ENCODE data around the gene TMEM164. TPM values are rescaled to one million over a fixed set of nuclear protein-coding genes. Genes with fewer than 3 reads are reported as not detected.
"Not testable (repeated sequence)": the region's sequence is repeated elsewhere in the genome, so short reads cannot be mapped to it uniquely, and the experiment has no call there.

Gene TMEM164
- polyA plus RNA-seq, result 10 to 100 TPM; 11.5 to 29.3 (median 12.7) TPM

- WGBS, 3 donors, result 0 to 16% (median 1%) methylated on average over 14 to 78 of the region's 83 CpGs
These were observed at the start of gene TMEM164 for GRCh38 chrX:110002300-110003166. TSS of gene TMEM164 (plus strand) at chrX:110003114. CDS start at chrX:110003775, 661 bp downstream.

GRCh38 chrX:109954333-109954732 is 48.6 kb upstream of the TMEM164 start:
- H3K27ac ChIP-seq (ENCODE audit: low read depth, low read length), result no peak overlapping the region
- 60 to 79% (median 68%) methylated on average over 2 of the region's 2 CpGs for WGBS, 3 donors

More at GRCh38 chrX:110002300-110003166, at the start of gene TMEM164:
- H3K27ac ChIP-seq (ENCODE audit: low read depth, low read length), result peak within 1 kb of the TSS; percentile 55

GRCh38 chrX:109954955-109955354 is 48.0 kb upstream of the TMEM164 start:
- H3K27ac ChIP-seq (ENCODE audit: low read depth, low read length), result no peak overlapping the region
- WGBS, 3 donors, result 46 to 69% (median 62%) methylated on average over 1 of the region's 1 CpG

- H3K27ac ChIP-seq (ENCODE audit: low read depth, low read length), result no peak overlapping the region
These were observed 44.6 kb upstream of the TMEM164 start for GRCh38 chrX:109958266-109958665.

GRCh38 chrX:109959356-109959871 is 43.5 kb upstream of the TMEM164 start:
- H3K27ac ChIP-seq (ENCODE audit: low read depth, low read length), result no peak overlapping the region

DNA sequence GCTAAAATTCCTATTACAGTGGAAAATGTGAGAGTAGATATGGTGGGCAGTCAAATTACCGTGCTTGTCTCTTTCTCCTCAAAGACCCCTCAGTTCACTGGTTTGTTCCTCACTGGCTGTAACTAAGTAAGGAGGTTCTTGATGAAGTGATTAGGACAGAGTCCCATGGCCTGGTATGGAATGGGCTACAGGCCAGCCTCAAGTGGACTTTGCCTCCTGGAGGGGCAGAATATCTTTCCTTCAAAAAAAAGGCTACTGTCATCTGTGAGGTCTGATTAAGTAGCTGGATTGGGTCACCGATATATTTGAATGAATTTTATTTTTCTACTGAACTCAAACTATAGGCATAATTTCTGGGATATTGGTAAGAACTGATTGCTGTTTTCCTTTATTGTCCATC is 38.5 kb upstream of the TMEM164 start:
- WGBS, 3 donors, result 63 to 96% (median 87%) methylated on average over 2 of the region's 2 CpGs
- H3K27ac ChIP-seq (ENCODE audit: low read depth, low read length), result no peak overlapping the region

DNA sequence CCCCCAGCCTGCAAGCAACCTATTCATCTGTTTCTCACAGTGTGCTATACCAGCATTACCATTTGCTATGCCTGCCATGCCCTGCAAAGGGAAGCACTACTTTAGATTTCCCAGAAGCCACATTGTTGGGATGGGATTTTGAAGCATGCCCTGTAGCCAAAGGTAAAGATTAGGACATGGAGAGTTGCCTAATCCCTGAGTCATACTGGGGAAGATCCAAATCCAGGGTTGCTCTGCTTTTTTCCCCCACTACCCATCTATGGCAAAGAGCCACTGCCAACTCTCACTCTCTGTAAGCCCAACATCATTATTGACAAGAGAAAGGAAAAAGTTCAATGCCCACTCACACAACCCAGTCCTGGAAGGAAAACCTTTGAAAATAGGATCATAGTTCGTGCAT is 36.7 kb upstream of the TMEM164 start:
- H3K27ac ChIP-seq (ENCODE audit: low read depth, low read length), result no peak overlapping the region
- 56 to 93% (median 92%) methylated on average over 1 of the region's 1 CpG for WGBS, 3 donors

GRCh38 chrX:109967156-109967555 is 35.8 kb upstream of the TMEM164 start:
- WGBS, 3 donors, result 64 to 94% (median 88%) methylated on average over 3 of the region's 3 CpGs
- H3K27ac ChIP-seq (ENCODE audit: low read depth, low read length), result no peak overlapping the region

DNA sequence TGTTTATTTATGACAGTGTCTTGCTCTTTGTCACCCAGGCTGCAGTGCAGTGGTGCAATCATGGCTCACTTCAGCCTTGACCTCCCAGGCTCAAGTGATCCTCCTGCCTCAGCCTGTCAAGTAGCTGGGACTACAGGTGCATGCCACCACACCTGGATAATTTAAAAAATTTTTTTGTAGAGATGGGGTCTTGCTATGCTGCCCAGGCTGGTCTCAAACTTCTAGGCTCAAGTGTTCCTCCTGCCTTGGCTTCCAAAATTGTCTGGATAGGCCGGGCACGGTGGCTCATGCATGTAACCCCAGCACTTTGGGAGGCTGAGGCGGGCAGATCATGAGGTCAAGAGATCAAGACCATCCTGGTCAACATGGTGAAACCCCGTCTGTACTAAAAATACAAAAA is 32.1 kb upstream of the TMEM164 start:
- not testable (repeated sequence) for H3K27ac ChIP-seq (ENCODE audit: low read depth, low read length)
- 88 to 100% (median 93%) methylated on average over 3 to 4 of the region's 4 CpGs for WGBS, 3 donors

GRCh38 chrX:109974906-109975655 is 27.8 kb upstream of the TMEM164 start:
- H3K27ac ChIP-seq (ENCODE audit: low read depth, low read length), result no peak overlapping the region
- 65 to 100% (median 75%) methylated on average over 1 of the region's 1 CpG for WGBS, 3 donors

GRCh38 chrX:109985210-109985609 is 17.7 kb upstream of the TMEM164 start:
- WGBS, 3 donors, result 72 to 93% (median 83%) methylated on average over 3 to 4 of the region's 4 CpGs
- not testable (repeated sequence) for H3K27ac ChIP-seq (ENCODE audit: low read depth, low read length)

- 51 to 78% (median 58%) methylated on average over 2 of the region's 2 CpGs for WGBS, 3 donors
- no peak overlapping the region for H3K27ac ChIP-seq (ENCODE audit: low read depth, low read length)
These were observed 15.0 kb upstream of the TMEM164 start for GRCh38 chrX:109987884-109988283.

DNA sequence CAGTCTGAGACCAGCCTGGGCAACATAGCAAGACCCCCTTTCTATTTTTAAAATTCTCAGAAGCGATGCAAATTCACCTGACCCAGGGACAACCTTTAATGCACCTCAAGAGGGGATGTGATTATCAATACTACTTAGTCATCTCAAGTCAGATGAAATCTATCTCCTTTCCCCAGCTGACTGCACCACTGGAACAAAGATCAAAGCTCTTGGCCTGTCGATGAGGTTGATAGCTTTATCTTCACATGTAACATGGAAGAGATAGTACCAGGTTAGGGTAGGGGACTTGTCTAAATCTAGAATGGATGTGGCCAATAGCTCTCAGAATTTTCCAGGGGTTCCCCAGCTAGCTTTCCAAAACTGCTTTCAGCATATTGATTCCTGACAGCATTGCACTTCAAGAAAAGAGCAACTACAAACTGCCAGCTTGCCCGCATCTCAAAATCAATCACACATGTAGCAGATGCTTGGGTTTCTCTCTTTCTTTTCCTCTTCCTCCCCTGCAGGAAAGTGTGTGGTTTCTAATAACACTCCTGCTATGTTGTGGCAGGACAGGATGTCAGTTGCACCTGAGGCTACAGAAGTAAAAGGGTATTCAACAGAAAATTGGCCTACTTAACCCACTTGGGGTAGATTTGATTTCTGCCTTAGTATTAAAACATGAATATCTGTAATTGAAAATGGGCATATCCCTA is 12.2 kb upstream of the TMEM164 start:
- 69 to 90% (median 77%) methylated on average over 3 of the region's 3 CpGs for WGBS, 3 donors
- no peak overlapping the region for H3K27ac ChIP-seq (ENCODE audit: low read depth, low read length)

- no peak overlapping the region for H3K27ac ChIP-seq (ENCODE audit: low read depth, low read length)
- WGBS, 3 donors, result 47 to 78% (median 65%) methylated on average over 1 of the region's 1 CpG
These were observed 10.7 kb upstream of the TMEM164 start for GRCh38 chrX:109992203-109992602.

GRCh38 chrX:109995155-109995554 is 7.8 kb upstream of the TMEM164 start:
- 76 to 97% (median 92%) methylated on average over 2 of the region's 2 CpGs for WGBS, 3 donors

GRCh38 chrX:109997786-109998452 is 5.0 kb upstream of the TMEM164 start:
- 57 to 74% (median 63%) methylated on average over 6 of the region's 6 CpGs for WGBS, 3 donors
- no peak overlapping the region for H3K27ac ChIP-seq (ENCODE audit: low read depth, low read length)

More at GRCh38 chrX:109995155-109995554, 7.8 kb upstream of the TMEM164 start:
- H3K27ac ChIP-seq (ENCODE audit: low read depth, low read length), result no peak overlapping the region

DNA sequence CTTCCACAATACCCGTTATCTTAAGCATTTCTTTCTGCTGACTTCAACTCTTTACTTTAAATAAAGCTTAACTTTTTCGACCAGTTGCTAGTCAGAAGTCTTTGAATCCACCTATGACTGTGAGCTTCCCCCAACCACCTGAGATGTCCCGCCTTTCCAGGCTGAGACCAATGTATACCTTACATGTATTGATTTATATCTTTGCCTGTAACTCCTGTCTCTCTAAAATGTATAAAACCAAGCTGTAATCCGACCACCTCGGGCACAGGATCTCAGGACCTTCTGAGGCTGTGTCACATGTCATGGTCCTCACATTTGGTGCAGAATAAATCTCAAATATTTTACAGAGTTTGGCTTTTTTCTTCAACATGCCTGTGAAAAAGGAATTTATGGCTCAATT is 2.9 kb upstream of the TMEM164 start:
- 76 to 96% (median 78%) methylated on average over 5 of the region's 5 CpGs for WGBS, 3 donors
- no peak overlapping the region for H3K27ac ChIP-seq (ENCODE audit: low read depth, low read length)

Measured in adipose tissue (tissue), 3 donors.